GM23248 (cell line): Measurements from ENCODE around the gene DCTN4.

Experiments used
- EZH2 ChIP-seq: fragments of 200-600 bp; sonication (generic); IDR thresholded peaks from 2 replicates; pipeline ENCODE4 v1.6.1; 2018; ENCODE audit warnings: antibody characterized with exemption, mild to moderate bottlenecking; ENCODE audit not compliant: insufficient read depth, poor library complexity, severe bottlenecking
- EZH2phosphoT487 ChIP-seq: fragments of 200-600 bp; sonication (generic); IDR thresholded peaks from 2 replicates; pipeline ENCODE4 v1.6.1; 2018; ENCODE audit warnings: antibody characterized with exemption, moderate library complexity, mild to moderate bottlenecking, low read depth; ENCODE audit not compliant: insufficient read depth

DNA sequence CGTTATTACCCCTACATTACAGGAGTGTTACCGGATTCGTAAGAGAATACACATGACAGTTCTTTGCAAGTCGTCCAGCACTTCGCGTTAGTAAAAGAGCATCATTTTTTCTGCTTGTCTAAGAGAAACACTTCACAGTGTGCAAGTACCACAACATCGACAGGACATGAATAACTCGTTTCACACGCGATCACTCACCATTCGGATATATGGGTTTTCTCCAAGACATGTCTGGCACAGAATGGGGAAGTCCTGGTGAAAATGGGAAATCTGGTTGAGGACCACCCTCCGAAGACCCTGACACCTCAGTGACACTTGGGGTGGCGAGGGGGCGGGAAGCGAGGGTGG is 58.6 kb downstream of the DCTN4 start:
- TF ChIP-seq EZH2 (no peak), EZH2phosphoT487 (no peak)
